ENCODE measurements around the gene CCL19.
"Not testable (repeated sequence)": the region's sequence is repeated elsewhere in the genome, so short reads cannot be mapped to it uniquely, and the experiment has no call there.

CCL19 gene

GRCh38 chr9:34690983-34691935 lies at the start of gene CCL19:
CCL19 (minus strand) TSS chr9:34691276; CDS start chr9:34691139, 137 bp downstream.
- no peak for DNase-seq

DNA sequence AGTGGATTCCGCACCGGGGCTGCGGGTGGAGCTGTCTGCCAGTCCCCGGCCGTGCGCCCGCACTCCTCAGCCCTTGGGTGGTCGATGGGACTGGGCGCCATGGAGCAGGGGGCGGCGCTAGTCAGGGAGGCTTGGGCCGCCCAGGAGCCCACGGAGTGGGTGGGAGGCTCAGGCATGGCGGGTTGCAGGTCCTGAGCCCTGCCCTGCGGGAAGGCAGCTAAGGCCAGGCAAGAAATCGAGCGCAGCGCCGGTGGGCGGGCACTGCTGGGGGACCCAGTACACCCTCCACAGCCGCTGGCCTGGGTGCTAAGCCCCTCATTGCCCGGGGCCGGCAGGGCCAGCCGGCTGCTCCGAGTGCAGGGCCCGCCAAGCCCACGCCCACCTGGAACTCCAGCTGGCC lies 49.1 kb upstream of the CCL19 start:
- DNase-seq, result not testable (repeated sequence)

DNA sequence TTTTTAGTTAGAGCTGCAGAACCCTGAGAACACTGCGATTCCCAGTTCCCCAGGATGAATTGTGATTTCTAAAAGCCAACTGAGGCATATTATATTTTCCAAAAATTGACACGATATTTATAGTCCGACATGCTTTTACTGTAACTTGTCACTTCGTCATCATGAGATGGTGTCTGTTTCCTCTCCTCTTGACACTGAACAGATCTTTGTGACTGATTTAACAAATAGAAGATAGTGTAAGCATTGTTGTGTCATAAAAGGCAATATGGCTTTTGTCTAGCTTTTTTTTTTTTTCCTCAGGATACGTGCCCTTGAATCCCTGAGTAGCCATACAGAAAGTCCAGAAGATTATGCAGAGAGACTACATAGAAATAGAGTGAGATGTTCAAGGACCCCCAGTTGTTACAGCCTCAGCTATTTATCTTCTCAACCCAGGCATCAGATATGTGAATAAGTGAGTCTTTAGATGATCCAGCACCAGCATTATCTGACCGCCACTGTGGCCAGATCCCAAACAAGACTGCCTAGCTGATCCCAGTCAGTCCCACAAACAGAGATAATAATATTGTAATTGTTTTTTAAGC lies 46.7 kb upstream of the CCL19 start:
- DNase-seq, result no peak

GRCh38 chr9:34734720-34735119 lies 43.6 kb upstream of the CCL19 start:
- no peak for DNase-seq

GRCh38 chr9:34732886-34733285 lies 41.8 kb upstream of the CCL19 start:
- no peak for DNase-seq

- no peak for DNase-seq
Observed at GRCh38 chr9:34732478-34732877, 41.4 kb upstream of the CCL19 start.

- DNase-seq, result no peak
Observed at GRCh38 chr9:34723141-34723540, 32.1 kb upstream of the CCL19 start.

GRCh38 chr9:34719769-34720025 lies 28.6 kb upstream of the CCL19 start:
- DNase-seq, result not testable (repeated sequence)

- DNase-seq, result no peak
Observed at GRCh38 chr9:34719021-34719768, 28.1 kb upstream of the CCL19 start.

- DNase-seq, result no peak
Observed at GRCh38 chr9:34717996-34718614, 27.0 kb upstream of the CCL19 start.

GRCh38 chr9:34716711-34717110 lies 25.6 kb upstream of the CCL19 start:
- no peak for DNase-seq

DNA sequence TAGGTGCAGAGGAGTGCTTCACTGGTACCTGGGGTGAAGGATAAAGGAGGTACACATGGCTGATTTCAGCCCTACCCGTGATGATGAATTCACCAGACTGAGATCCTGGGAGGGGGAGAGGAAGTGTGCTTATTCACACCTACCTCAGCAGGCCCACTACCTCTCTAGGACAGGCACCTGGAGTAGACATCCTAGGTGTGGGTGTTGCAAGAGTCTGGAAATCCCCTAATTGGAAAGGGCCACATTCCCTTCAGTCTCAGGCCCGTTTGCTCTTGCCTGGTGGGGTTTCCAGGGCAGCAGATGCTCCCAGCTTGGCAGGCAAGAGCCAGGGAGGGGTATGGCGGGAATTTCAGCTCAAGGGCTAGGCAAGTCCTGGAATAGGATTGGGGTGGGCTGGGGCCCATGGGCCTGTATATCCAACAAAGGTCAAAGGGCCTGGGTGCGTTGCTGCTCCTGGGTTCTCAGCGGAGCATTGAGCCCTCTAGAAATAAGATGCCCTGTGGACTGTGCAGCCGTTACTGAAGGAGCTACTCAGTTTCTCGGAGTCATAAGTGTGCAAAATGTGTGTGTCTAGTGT lies 24.7 kb upstream of the CCL19 start:
- DNase-seq, result no peak

DNA sequence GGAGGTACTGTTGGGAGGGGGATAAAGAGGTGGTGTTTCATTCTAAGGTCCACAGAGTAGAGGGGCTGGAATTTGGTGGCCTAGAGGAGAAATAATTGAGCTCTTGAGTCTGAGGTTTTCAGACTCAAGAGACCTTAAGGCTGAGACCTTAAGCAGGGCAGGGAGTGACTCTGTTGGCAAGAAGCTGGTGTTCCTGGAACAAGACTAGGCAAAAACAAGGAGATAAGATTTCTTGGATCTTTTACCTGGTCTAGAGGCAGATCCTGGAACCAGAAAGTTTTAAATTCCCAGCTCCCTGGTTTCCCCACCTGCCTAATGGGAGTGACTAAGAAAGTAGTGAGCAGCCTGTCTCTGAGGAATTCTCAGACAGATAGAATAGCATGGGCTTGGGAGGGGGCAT lies 22.9 kb upstream of the CCL19 start:
- DNase-seq, result no peak

DNA sequence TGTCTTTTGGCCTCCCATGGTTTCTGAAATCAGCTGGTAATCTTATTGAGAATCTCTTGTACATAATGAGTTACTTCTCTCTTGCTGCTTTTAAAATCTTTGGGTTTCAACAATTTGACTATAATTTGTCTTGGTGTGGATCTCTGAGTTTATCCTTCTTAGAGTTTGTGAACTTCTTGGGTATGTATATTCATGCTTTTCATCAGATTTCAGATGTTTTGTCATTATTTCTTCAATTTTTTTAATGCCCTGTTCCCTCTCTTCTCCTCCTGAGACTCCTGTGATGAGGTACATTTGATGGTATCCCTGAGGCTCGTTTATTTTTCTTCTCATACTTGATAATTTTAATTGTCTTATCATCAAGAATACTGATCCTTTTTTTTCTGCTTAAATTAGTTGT lies 21.1 kb upstream of the CCL19 start:
- DNase-seq, result no peak

- DNase-seq, result no peak
Observed at GRCh38 chr9:34710023-34710422, 18.9 kb upstream of the CCL19 start, which contains the start of gene CCL21. CCL21 (minus strand) TSS chr9:34710136; CDS start chr9:34710066, 70 bp downstream.

DNA sequence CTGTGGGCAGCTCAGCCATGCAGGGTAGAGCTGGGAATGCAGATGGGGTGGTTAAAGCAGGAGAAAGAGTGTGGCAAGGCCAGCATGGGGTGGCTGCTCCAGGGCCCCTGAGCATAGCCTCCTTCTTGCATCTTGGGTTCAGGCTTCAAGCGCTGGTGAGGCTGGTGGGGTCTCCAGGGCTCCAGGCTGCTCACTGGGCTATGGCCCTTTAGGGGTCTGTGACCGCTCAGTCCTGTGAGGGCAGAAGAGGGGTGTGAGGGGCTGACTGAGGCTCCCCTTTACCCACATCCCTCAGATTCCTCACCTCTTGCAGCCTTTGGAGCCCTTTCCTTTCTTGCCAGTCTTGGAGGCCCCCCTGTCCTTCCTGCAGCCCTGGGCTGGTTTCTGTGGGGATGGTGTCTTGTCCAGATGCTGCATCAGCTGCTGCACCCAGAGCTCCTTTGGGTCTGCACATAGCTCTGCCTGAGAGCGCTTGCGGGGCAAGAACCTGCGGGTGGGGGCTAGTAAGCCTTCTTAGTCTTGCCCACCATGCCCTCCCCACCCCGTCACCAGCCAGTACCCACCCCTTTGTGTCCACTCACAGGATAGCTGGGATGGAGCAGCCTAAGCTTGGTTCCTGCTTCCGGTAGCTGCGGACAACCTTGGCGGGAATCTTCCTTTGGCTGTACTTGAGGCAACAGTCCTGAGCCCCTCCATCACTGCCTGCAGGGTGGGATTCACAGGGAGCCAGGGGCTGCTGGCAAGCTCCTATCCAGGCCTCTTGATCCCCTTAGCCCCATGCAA lies 18.3 kb upstream of the CCL19 start:
- no peak for DNase-seq

- DNase-seq, result no peak
Observed at GRCh38 chr9:34707130-34707529, 16.1 kb upstream of the CCL19 start.

DNA sequence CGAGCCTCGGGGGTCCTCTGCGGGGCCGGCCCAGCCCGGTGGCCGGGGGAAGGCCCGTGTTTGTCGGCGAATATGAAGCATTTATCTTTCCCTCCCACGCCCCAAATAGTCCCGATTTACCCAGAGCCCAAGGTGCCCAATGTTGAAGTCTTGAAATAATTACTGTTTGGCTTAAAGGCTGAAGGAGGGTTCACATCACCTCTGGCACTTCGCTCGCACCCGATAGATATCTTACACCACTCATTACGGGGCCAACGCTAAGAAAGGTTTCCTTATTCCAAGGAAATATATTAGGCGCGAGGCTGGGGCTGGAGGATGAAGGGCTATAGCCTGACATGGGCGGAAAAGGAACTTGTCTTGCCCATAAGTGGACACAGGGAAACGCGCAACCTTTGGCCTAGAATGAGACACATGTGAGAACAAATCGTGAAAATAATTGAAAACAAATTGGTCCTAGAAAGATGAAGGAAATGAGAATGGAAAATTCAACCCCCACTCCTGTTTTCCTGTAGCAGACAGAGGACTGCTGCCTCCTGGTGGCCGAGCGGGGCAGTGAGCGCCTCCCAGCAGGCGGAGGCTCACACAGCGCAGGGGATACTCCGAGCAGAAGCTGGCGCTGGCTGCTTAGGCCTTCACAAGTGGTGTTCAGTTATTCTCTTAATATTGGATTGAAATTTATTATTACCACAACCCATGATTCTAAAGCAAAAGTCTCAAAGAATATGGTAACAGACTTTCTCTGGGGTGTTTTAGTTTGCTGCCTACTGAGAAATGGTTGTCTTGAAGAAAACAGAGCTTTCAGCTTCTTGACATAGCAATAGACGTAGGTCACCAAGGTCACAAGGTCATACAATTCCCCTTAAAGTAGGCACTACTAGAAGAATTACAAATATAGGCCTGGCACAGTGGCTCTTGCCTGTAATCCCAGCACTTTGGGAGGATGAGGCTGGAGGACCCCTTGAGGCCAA lies 11.0 kb upstream of the CCL19 start:
- peak; percentile 88 for DNase-seq

GRCh38 chr9:34701023-34701768 lies 10.1 kb upstream of the CCL19 start:
- peak; percentile 79 for DNase-seq

- DNase-seq, result no peak
Observed at GRCh38 chr9:34694811-34695210, 3.7 kb upstream of the CCL19 start.
